HG02763 (cell line): Measurements from ENCODE around the gene ZSCAN4.

ENCODE experiments used
- ATAC-seq: cut with Tn5 transposase; IDR thresholded peaks from one replicate; pipeline ENCODE4 v1.9.1; 2021; ENCODE audit warnings: mild to moderate bottlenecking, moderate library complexity; ENCODE audit not compliant: unreplicated experiment

The ZSCAN4 gene

DNA sequence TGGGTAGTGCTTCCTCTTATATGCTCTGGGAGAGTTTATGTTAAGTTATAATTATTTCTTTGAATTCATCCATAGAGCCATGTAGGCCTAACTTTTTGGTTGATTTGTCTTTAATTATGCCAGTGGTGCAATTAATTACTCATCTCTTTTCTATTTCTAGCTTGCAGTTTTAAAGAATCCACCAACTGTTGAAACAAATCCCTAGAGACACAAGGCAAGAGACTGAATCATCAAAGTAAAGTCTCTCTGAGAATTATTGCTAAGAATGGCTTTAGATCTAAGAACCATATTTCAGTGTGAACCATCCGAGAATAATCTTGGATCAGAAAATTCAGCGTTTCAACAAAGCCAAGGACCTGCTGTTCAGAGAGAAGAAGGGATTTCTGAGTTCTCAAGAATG, 7.1 kb downstream of the ZSCAN4 start:
- no peak for ATAC-seq

GRCh38 chr19:57682226-57682766, 13.6 kb downstream of the ZSCAN4 start:
- no peak for ATAC-seq

DNA sequence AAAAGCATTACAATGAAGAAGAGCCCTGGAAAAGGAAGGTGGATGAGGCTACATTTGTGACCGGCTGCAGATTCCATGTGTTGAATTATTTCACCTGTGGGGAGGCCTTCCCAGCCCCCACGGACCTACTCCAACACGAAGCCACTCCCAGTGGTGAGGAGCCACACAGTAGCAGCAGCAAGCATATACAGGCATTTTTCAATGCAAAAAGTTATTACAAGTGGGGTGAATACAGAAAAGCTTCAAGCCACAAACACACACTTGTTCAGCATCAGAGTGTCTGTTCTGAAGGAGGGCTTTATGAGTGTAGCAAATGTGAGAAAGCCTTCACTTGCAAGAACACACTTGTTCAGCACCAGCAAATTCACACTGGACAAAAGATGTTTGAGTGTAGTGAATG, 18.0 kb downstream of the ZSCAN4 start:
- no peak for ATAC-seq

DNA sequence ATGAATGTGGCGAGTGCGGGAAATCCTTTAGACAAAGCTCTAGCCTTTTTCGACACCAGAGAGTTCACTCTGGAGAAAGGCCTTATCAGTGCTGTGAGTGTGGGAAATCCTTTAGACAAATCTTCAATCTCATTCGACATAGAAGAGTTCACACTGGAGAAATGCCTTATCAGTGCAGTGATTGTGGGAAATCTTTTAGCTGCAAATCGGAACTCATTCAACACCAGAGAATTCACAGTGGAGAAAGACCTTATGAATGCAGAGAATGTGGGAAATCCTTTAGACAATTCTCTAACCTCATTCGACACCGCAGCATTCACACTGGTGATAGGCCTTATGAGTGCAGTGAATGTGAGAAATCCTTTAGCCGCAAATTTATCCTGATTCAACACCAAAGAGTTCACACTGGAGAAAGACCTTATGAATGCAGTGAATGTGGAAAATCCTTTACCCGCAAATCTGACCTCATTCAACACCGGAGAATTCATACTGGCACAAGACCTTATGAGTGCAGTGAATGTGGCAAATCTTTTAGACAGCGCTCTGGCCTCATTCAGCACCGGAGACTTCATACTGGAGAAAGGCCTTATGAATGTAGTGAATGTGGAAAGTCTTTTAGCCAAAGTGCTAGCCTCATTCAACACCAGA, 18.8 kb downstream of the ZSCAN4 start:
- ATAC-seq: no peak

- ATAC-seq: no peak
Observed at GRCh38 chr19:57688011-57688763, 19.5 kb downstream of the ZSCAN4 start.

DNA sequence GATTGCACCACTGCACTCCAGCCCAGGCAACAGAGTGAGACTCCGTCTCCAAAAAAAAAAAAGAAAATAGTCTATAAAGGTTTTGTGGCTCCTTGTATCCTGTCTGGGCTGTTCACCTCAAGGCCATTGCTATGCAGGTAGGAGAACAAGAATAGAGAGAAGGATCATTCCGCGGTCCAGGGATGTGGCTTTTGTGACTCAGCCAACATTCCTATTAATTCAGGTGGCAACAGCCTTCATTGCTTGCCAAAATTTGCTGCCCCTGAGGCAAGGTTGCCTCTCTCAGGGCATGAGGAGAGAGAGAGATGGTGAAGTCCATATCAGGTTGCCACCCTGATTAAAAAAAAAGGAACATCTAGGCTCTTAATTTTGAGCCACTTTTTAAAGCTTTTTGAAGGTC, 21.0 kb downstream of the ZSCAN4 start:
- no peak for ATAC-seq

DNA sequence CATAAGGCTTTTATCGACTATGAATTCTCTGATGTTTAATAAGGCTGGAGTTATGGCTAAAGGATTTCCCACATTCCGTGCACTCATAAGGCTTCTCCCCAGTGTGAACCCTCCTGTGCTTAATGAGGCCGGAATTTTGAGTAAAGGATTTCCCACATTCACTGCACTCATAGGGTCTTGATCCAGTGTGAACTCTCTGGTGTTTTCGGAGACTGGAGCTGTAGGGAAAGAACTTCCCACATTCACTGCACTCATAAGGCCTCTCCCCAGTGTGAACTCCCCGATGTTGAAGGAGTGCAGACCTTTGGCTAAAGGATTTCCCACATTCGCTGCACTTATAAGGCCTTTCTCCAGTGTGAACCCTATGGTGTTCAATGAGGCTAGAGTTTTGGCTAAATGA, 32.9 kb downstream of the ZSCAN4 start:
- ATAC-seq: no peak

- ATAC-seq: no peak
Observed at GRCh38 chr19:57706346-57706745, 37.6 kb downstream of the ZSCAN4 start.

DNA sequence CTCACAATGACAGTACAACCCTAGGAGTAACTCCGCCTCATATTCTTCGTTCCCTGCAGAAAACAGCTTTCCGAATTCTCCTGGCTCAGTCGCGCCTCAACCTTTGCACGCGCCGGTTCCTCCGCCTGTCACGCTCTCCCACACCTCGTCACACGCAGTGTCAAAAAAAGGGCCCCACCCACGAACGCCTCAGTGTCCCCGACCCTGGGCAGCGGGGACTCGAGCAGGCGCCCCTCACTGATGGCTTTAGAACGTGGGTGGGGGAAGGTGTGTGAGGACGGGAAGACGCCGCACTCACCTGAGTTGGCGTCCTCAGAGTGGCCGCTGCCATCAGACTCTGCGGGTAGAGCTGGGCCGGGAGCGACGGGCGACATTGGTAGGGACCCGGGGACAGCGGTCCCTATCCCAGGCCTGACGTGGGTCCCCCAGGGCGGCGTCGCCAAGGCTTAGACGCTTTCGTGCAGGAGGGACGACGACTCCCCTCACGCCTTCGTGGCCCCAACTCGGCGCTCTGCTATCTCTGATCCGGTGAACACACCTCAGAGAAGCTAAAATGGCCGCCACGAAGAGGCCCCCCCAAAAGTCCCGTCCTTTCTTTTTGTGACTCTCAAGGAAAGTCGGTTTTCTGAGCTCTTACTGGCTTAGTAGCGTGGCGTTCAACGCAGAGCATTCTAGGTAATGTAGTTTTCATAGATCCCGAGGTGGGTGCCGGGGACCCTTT, 40.1 kb downstream of the ZSCAN4 start, which contains the start of gene ZNF154:
Gene ZNF154, minus strand, starts transcription at position 564 of the 721 bp plus-strand sequence. Its CDS starts 233 bp downstream, at position 331.
- no peak for ATAC-seq

DNA sequence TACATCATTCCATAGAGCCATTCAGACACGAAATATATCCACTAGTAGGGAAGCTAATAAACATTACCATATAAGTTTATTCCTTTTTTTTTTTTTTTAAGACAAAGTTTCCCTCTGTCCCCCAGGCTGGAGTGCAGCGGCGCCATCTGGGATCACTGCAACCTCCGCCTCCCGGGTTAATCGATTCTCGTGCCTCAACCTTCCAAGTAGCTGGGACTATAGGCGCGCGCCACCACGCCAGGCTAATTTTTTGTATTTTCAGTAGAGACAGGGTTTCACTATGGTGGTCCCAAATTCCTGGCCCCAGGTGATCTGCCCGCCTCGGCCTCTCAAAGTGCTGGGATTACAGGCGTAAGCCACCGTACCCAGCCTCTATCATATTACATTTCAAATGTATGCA, 40.9 kb downstream of the ZSCAN4 start:
- ATAC-seq: no peak

GRCh38 chr19:57712222-57712621, 43.5 kb downstream of the ZSCAN4 start:
- ATAC-seq: no peak

DNA sequence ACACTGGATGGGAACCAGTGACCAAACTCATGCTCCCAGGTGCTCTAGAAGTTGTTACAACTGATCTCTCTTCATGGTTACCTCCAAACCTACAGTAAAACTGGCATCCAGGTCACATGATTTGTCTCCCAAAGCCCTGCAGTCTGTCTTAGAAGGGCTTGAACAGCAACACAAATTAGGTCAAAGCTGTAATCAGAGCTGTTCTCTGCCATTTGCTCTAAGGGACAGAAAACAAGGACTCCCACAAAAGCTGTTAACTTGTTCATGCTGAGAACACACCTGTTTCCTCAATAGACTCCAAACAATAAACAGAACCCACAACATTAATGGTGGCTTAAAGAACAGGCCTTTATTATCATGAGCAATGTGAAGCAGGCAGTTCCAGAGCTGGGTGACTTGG, 50.7 kb downstream of the ZSCAN4 start:
- no peak for ATAC-seq

DNA sequence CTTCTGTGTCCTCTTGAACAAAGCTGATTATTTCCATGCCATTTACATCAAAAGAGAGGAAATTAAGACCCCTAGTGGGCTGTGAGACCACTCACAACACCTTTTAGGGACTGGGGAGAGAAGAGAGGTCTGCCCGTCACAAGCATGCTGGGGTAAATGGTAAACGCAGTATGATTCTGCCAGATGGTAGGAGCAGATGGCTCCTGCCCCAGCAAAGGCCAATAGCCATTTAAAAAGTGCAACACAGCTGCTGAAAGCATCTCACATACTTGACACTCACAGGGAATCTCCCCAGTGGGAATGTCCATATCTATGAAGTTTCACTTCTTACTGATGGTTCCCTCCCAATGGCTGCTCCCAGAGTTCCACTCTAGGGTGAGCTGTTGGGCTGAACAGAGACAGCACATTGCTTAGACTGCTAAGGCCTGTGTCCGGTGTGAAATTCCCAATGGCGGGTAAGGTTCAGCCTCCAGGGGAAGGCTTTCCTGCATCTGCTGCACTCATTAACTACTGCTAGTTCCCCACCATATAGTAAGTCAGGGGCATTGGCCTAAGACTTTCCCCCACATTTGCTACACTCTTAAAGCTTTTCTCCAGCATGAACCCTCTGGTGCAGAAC, 51.3 kb downstream of the ZSCAN4 start:
- no peak for ATAC-seq

GRCh38 chr19:57720878-57721277, 52.1 kb downstream of the ZSCAN4 start:
- ATAC-seq: no peak
